Gastrocnemius medialis (tissue), 4 donors: Measurements from ENCODE around the gene LTBP4.

Experiments used
- POLR2A ChIP-seq, 2 donors: fragments of 450-650 bp; IDR thresholded peaks; one replicate each; pipeline ENCODE4 v1.6.1; 2017; ENCODE audit warnings: antibody characterized with exemption in 2 of 2, mild to moderate bottlenecking in 2 of 2, moderate library complexity in 2 of 2
- TF ChIP-seq, protein P1 (sequence below), 5 experiments: fragments of 450-650 bp in 3 of 5; fragments of 200-600 bp in 2 of 5; sonication (generic) in 2 of 5; IDR thresholded peaks in 4 of 5; conservative IDR thresholded peaks in 1 of 5; 1 replicate in 4 of 5; 2 replicates in 1 of 5; pipeline ENCODE4 v1.5.1; 2016 to 2019; ENCODE audit warnings: antibody characterized with exemption in 5 of 5, mild to moderate bottlenecking in 3 of 5, moderate library complexity in 3 of 5

DNA sequence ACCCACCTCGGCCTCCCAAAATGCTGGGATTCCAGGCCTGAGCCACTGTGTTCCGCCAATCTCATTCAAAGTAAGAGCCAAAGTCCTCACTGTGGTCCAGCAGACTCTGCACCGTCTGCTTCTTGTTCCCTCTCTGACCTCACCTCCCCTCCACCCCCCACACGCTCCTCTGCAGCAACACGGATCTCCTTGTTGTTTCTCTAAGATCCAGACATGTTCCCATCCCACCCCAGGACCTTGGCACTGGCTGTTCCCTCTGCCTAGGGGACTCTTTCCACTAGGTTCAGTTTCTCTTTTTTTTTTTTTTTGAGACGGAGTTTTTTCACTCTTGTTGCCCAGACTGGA lies 38.4 kb downstream of the LTBP4 start:
- TF ChIP-seq, protein P1, sequence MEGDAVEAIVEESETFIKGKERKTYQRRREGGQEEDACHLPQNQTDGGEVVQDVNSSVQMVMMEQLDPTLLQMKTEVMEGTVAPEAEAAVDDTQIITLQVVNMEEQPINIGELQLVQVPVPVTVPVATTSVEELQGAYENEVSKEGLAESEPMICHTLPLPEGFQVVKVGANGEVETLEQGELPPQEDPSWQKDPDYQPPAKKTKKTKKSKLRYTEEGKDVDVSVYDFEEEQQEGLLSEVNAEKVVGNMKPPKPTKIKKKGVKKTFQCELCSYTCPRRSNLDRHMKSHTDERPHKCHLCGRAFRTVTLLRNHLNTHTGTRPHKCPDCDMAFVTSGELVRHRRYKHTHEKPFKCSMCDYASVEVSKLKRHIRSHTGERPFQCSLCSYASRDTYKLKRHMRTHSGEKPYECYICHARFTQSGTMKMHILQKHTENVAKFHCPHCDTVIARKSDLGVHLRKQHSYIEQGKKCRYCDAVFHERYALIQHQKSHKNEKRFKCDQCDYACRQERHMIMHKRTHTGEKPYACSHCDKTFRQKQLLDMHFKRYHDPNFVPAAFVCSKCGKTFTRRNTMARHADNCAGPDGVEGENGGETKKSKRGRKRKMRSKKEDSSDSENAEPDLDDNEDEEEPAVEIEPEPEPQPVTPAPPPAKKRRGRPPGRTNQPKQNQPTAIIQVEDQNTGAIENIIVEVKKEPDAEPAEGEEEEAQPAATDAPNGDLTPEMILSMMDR (IDR thresholded peaks at IDR 0.05 in 4 of 5, conservative IDR thresholded peaks at IDR 0.05 in 1 of 5) = no peak
- no peak for TF ChIP-seq POLR2A (IDR thresholded peaks at IDR 0.05)
